SK-N-SH treated with all-trans-retinoic acid at 6 μM for 48 hours (cell line): Measurements from ENCODE around the gene MXD4.

Experiments
- ATAC-seq: fragments of 200-7000 bp; cut with Tn5 transposase; 3 replicates; pipeline ENCODE4 v1.9.1; 2020; ENCODE audit warnings: mild to moderate bottlenecking, moderate library complexity
- ARNTL ChIP-seq: fragments of 450-650 bp; formaldehyde crosslinking; IDR thresholded peaks from 2 replicates; pipeline ENCODE4 v1.5.0; 2020; ENCODE audit warnings: low read depth, mild to moderate bottlenecking, moderate library complexity, borderline replicate concordance
- BACH2 ChIP-seq: fragments of 250-450 bp; sonication (Bioruptor Pico); IDR thresholded peaks from 2 replicates; pipeline ENCODE4 v1.9.0; 2021; ENCODE audit warnings: mild to moderate bottlenecking, borderline replicate concordance
- CREB5 ChIP-seq: fragments of 250-450 bp; sonication (Bioruptor Pico); IDR thresholded peaks from 2 replicates; pipeline ENCODE4 v1.5.1; 2020; ENCODE audit warnings: low read depth, mild to moderate bottlenecking, moderate library complexity
- CSDC2 ChIP-seq: fragments of 250-450 bp; sonication (Bioruptor Pico); IDR thresholded peaks from 2 replicates; pipeline ENCODE4 v1.5.0; 2020; ENCODE audit warnings: mild to moderate bottlenecking, moderate library complexity
- CSRNP3 ChIP-seq: fragments of 250-450 bp; sonication (Bioruptor Pico); IDR thresholded peaks from 2 replicates; pipeline ENCODE4 v1.5.1; 2021; ENCODE audit warnings: mild to moderate bottlenecking, moderate library complexity
- ESRRG ChIP-seq: fragments of 250-450 bp; sonication (Bioruptor Pico); IDR thresholded peaks from 2 replicates; pipeline ENCODE4 v1.6.1; 2021; ENCODE audit warnings: mild to moderate bottlenecking
- GLIS3 ChIP-seq: fragments of 250-450 bp; sonication (Bioruptor Pico); IDR thresholded peaks from 2 replicates; pipeline ENCODE4 v1.5.0; 2020; ENCODE audit warnings: mild to moderate bottlenecking, moderate library complexity
- ISL1 ChIP-seq: fragments of 250-450 bp; sonication (Bioruptor Pico); IDR thresholded peaks from 2 replicates; pipeline ENCODE4 v2.1.2; 2022; ENCODE audit warnings: mild to moderate bottlenecking, moderate library complexity
- OSR1 ChIP-seq: fragments of 250-450 bp; sonication (Bioruptor Pico); IDR thresholded peaks from 2 replicates; pipeline ENCODE4 v1.8.0; 2022; ENCODE audit warnings: moderate library complexity, mild to moderate bottlenecking, inconsistent platforms
- PATZ1 ChIP-seq: fragments of 250-450 bp; sonication (Bioruptor Pico); IDR thresholded peaks from 2 replicates; pipeline ENCODE4 v1.8.0; 2020; ENCODE audit warnings: mild to moderate bottlenecking, moderate library complexity, borderline replicate concordance
- POU6F1 ChIP-seq: fragments of 250-450 bp; sonication (Bioruptor Pico); IDR thresholded peaks from 2 replicates; pipeline ENCODE4 v1.8.0; 2021; ENCODE audit warnings: low read depth, mild to moderate bottlenecking, moderate library complexity, borderline replicate concordance
- PPARA ChIP-seq: fragments of 250-450 bp; sonication (Bioruptor Pico); IDR thresholded peaks from 2 replicates; pipeline ENCODE4 v1.5.0; 2020; ENCODE audit warnings: mild to moderate bottlenecking, borderline replicate concordance
- SNAI2 ChIP-seq: fragments of 250-450 bp; sonication (Bioruptor Pico); IDR thresholded peaks from 2 replicates; pipeline ENCODE4 v1.5.0; 2020; ENCODE audit warnings: mild to moderate bottlenecking, moderate library complexity
- TCF4 ChIP-seq: fragments of 250-450 bp; sonication (Bioruptor Pico); IDR thresholded peaks from 2 replicates; pipeline ENCODE4 v1.8.0; 2021; ENCODE audit warnings: mild to moderate bottlenecking, moderate library complexity, borderline replicate concordance
- TOX ChIP-seq: fragments of 250-450 bp; sonication (Bioruptor Pico); IDR thresholded peaks from 2 replicates; pipeline ENCODE4 v1.8.0; 2021; ENCODE audit warnings: mild to moderate bottlenecking, moderate library complexity, borderline replicate concordance
- ZFP3 ChIP-seq: fragments of 250-450 bp; sonication (Bioruptor Pico); IDR thresholded peaks from 2 replicates; pipeline ENCODE4 v1.5.0; 2020; ENCODE audit warnings: mild to moderate bottlenecking, moderate library complexity
- ZFP30 ChIP-seq: fragments of 450-650 bp; formaldehyde crosslinking; IDR thresholded peaks from 2 replicates; pipeline ENCODE4 v1.5.0; 2022; ENCODE audit warnings: mild to moderate bottlenecking, moderate library complexity
- ZNF565 ChIP-seq: fragments of 450-650 bp; formaldehyde crosslinking; conservative IDR thresholded peaks from 2 replicates; pipeline ENCODE4 v1.5.0; 2020; ENCODE audit warnings: low read depth, mild to moderate bottlenecking, moderate library complexity
- ZNF8 ChIP-seq: fragments of 450-650 bp; formaldehyde crosslinking; IDR thresholded peaks from 2 replicates; pipeline ENCODE4 v1.5.0; 2020; ENCODE audit warnings: mild to moderate bottlenecking, moderate library complexity

Gene MXD4

GRCh38 chr4:2259036-2259540 is 2.8 kb downstream of the MXD4 start (continued):
- no peak for TF ChIP-seq ZFP3 (CRISPR knock-in tag)
- no peak for TF ChIP-seq CSDC2
- TF ChIP-seq PPARA (CRISPR knock-in tag) = no peak
- no peak for TF ChIP-seq ZFP30 (CRISPR knock-in tag)
- no peak for TF ChIP-seq POU6F1

- TF ChIP-seq ZNF8 (no peak), CREB5 (no peak), PATZ1 (CRISPR knock-in tag) (no peak), ZFP3 (CRISPR knock-in tag) (no peak), ZFP30 (CRISPR knock-in tag) (no peak), ISL1 (CRISPR knock-in tag) (no peak), CSDC2 (no peak), ARNTL (CRISPR knock-in tag) (no peak), ESRRG (CRISPR knock-in tag) (no peak), CSRNP3 (CRISPR knock-in tag) (no peak), OSR1 (CRISPR knock-in tag) (no peak), TCF4 (CRISPR knock-in tag) (no peak), ZNF565 (CRISPR knock-in tag) (no peak), TOX (no peak), BACH2 (no peak), PPARA (CRISPR knock-in tag) (no peak)
- TF ChIP-seq, all 23 proteins: peak for 0
- no peak for ATAC-seq
These were observed 3.5 kb downstream of the MXD4 start for GRCh38 chr4:2258091-2259035.

GRCh38 chr4:2257361-2258081 is 4.4 kb downstream of the MXD4 start:
- TF ChIP-seq ZNF565 (CRISPR knock-in tag) (no peak), SNAI2 (CRISPR knock-in tag) (no peak), CREB5 (no peak), BACH2 (no peak), POU6F1 (no peak), ZNF8 (no peak), TOX (no peak), PATZ1 (CRISPR knock-in tag) (no peak), GLIS3 (CRISPR knock-in tag) (no peak), ESRRG (CRISPR knock-in tag) (no peak)
- no peak for ATAC-seq
